H9 (cell line): ENCODE data around the gene SRA1. TPM values are rescaled to one million over a fixed set of nuclear protein-coding genes. Genes with fewer than 3 reads are reported as not detected.

Experiments
- DNase-seq: peaks from one replicate; pipeline ENCODE4 v3.0.0-alpha.2; 2017
- H2AFZ ChIP-seq: one replicate; pipeline ENCODE4 v1.6.1; 2013; ENCODE audit warnings: mild to moderate bottlenecking, low read length, control low read depth, moderate library complexity
- H2AK5ac ChIP-seq: 2 replicates; pipeline ENCODE4 v1.6.1; 2013; ENCODE audit warnings: low read length, control low read depth, mixed read lengths; ENCODE audit not compliant: insufficient read length
- H2BK120ac ChIP-seq: one replicate; pipeline ENCODE4 v1.6.1; 2013; ENCODE audit warnings: low read depth, mild to moderate bottlenecking, low read length, control low read depth, inconsistent platforms; ENCODE audit not compliant: poor library complexity, severe bottlenecking
- H2BK12ac ChIP-seq: 2 replicates; pipeline ENCODE4 v1.6.1; 2013; ENCODE audit warnings: low read length, control low read depth, mixed read lengths, low read depth; ENCODE audit not compliant: insufficient read length
- H2BK15ac ChIP-seq: 2 replicates; pipeline ENCODE4 v1.6.1; 2013; ENCODE audit warnings: low read depth, low read length, control low read depth
- H2BK20ac ChIP-seq: one replicate; pipeline ENCODE4 v1.6.1; 2013; ENCODE audit warnings: low read depth, mild to moderate bottlenecking, low read length, control low read depth, inconsistent platforms; ENCODE audit not compliant: poor library complexity, severe bottlenecking
- H2BK5ac ChIP-seq: 2 replicates; pipeline ENCODE4 v1.6.1; 2013; ENCODE audit warnings: low read length, control low read depth, mixed read lengths; ENCODE audit not compliant: insufficient read length
- H3K14ac ChIP-seq: 2 replicates; pipeline ENCODE4 v1.6.1; 2013; ENCODE audit warnings: low read length, control low read depth; ENCODE audit not compliant: insufficient read depth
- H3K18ac ChIP-seq: 2 replicates; pipeline ENCODE4 v1.6.1; 2013; ENCODE audit warnings: low read depth, mild to moderate bottlenecking, mixed read lengths, low read length, control low read depth; ENCODE audit not compliant: insufficient read length
- H3K23ac ChIP-seq: 2 replicates; pipeline ENCODE4 v1.6.1; 2013; ENCODE audit warnings: low read length, control low read depth, mixed read lengths, low read depth; ENCODE audit not compliant: insufficient read length
- H3K23me2 ChIP-seq: 2 replicates; pipeline ENCODE4 v1.6.1; 2013; ENCODE audit warnings: low read depth, mild to moderate bottlenecking, mixed read lengths, low read length, control low read depth; ENCODE audit not compliant: insufficient read length, poor library complexity, severe bottlenecking
- H3K27ac ChIP-seq: 2 replicates; pipeline ENCODE4 v1.5.1; 2013; ENCODE audit warnings: low read length, control low read depth, mixed read lengths, low read depth; ENCODE audit not compliant: insufficient read length
- H3K27me3 ChIP-seq: 2 replicates; pipeline ENCODE4 v1.6.1; 2013; ENCODE audit warnings: low read length, control low read depth, inconsistent platforms; ENCODE audit not compliant: insufficient read depth
- H3K4ac ChIP-seq: 2 replicates; pipeline ENCODE4 v1.6.1; 2013; ENCODE audit warnings: low read depth, mild to moderate bottlenecking, control low read depth, inconsistent platforms, low read length, moderate library complexity
- H3K4me1 ChIP-seq: 2 replicates; pipeline ENCODE4 v1.6.1; 2013; ENCODE audit warnings: low read length, control low read depth, inconsistent platforms; ENCODE audit not compliant: insufficient read depth
- H3K4me2 ChIP-seq: 2 replicates; pipeline ENCODE4 v1.6.1; 2013; ENCODE audit warnings: low read length, control low read depth, mixed read lengths; ENCODE audit not compliant: insufficient read length, insufficient read depth
- H3K56ac ChIP-seq: 2 replicates; pipeline ENCODE4 v1.6.1; 2013; ENCODE audit warnings: low read depth, mild to moderate bottlenecking, mixed read lengths, low read length, control low read depth; ENCODE audit not compliant: insufficient read length
- H3K79me1 ChIP-seq: 2 replicates; pipeline ENCODE4 v1.6.1; 2013; ENCODE audit warnings: low read depth, mild to moderate bottlenecking, moderate library complexity, low read length, control low read depth, inconsistent platforms; ENCODE audit not compliant: insufficient read depth, poor library complexity, severe bottlenecking
- H3K79me2 ChIP-seq: 2 replicates; pipeline ENCODE4 v1.6.1; 2013; ENCODE audit warnings: low read length, control low read depth, inconsistent platforms; ENCODE audit not compliant: insufficient read depth
- H3K9ac ChIP-seq: 2 replicates; pipeline ENCODE4 v1.6.1; 2013; ENCODE audit warnings: low read length, control low read depth, mixed read lengths; ENCODE audit not compliant: insufficient read length; ENCODE audit errors: extremely low read depth
- H3K9me3 ChIP-seq: one replicate; pipeline ENCODE4 v1.6.1; 2013; ENCODE audit warnings: low read depth, low read length, inconsistent platforms; ENCODE audit not compliant: control insufficient read depth
- H3T11ph ChIP-seq: one replicate; pipeline ENCODE4 v1.6.1; 2013; ENCODE audit warnings: mild to moderate bottlenecking, low read length, control low read depth, inconsistent platforms
- H4K20me1 ChIP-seq: one replicate; pipeline ENCODE4 v1.6.1; 2013; ENCODE audit not compliant: control insufficient read depth, insufficient read length, insufficient read depth
- H4K5ac ChIP-seq: 2 replicates; pipeline ENCODE4 v1.6.1; 2013; ENCODE audit warnings: low read depth, mild to moderate bottlenecking, mixed read lengths, low read length, control low read depth; ENCODE audit not compliant: insufficient read length
- H4K8ac ChIP-seq: replicated peaks from 2 replicates; pipeline ENCODE4 v1.6.1; 2013; ENCODE audit warnings: low read length, control low read depth, mixed read lengths, low read depth; ENCODE audit not compliant: insufficient read length
- H4K91ac ChIP-seq: 2 replicates; pipeline ENCODE4 v1.6.1; 2013; ENCODE audit warnings: low read depth, mild to moderate bottlenecking, moderate library complexity, mixed read lengths, low read length, control low read depth; ENCODE audit not compliant: insufficient read length
- H3K27ac Mint-ChIP-seq, 3 experiments: 2 replicates in 2 of 3; 3 replicates in 1 of 3; pipeline ENCODE4 v1.8.0; 2020 to 2021; ENCODE audit warnings: mixed read lengths in 3 of 3, mild to moderate bottlenecking in 1 of 3, moderate library complexity in 1 of 3
- H3K27me3 Mint-ChIP-seq: 2 replicates; pipeline ENCODE4 v1.8.0; 2021; ENCODE audit warnings: low read depth, mild to moderate bottlenecking, moderate library complexity, mixed read lengths
- H3K36me3 Mint-ChIP-seq, 3 experiments: 2 replicates in 2 of 3; 3 replicates in 1 of 3; pipeline ENCODE4 v1.8.0; 2020 to 2021; ENCODE audit warnings: low read depth in 3 of 3, mixed read lengths in 3 of 3; ENCODE audit not compliant: insufficient read depth in 1 of 3
- H3K4me1 Mint-ChIP-seq, 2 experiments: 2 replicates each; pipeline ENCODE4 v1.8.0; 2020; ENCODE audit warnings: mixed read lengths in 2 of 2
- H3K4me3 Mint-ChIP-seq, 2 experiments: 2 replicates in 1 of 2; 3 replicates in 1 of 2; pipeline ENCODE4 v1.8.0; 2020 to 2021; ENCODE audit warnings: mild to moderate bottlenecking in 2 of 2, mixed read lengths in 2 of 2, moderate library complexity in 1 of 2
- H3K9me3 Mint-ChIP-seq, 2 experiments: 2 replicates in 1 of 2; 3 replicates in 1 of 2; pipeline ENCODE4 v1.8.0; 2020; ENCODE audit warnings: mild to moderate bottlenecking in 2 of 2, mixed read lengths in 2 of 2, moderate library complexity in 1 of 2
- WGBS: extraction: QIAGEN DNeasy Blood & Tissue Kit; methylation state at CpG from one replicate; pipeline ENCODE4 v1.1.7; 2013; ENCODE audit warnings: missing lambda C conversion rate, low lambda C conversion rate, mixed read lengths; ENCODE audit not compliant: insufficient read length; ENCODE audit errors: extremely low coverage; 5-methylcytosine and 5-hydroxymethylcytosine counted together
- microRNA-seq: library from miRNA; unstranded; fragments of <30 nt; microRNA quantifications from one replicate; pipeline ENCODE4, GENCODE V29; 2020; ENCODE audit warnings: borderline microRNAs expressed
- total RNA-seq: library from RNA; stranded (reverse); gene quantifications from 2 replicates; pipeline ENCODE4 v1.2.1, GENCODE V29; 2021
- TF ChIP-seq, protein P1 (sequence below): fragments of 200-600 bp; sonication (generic); conservative IDR thresholded peaks from 3 replicates; pipeline ENCODE4 v1.8.0; 2021; ENCODE audit warnings: antibody characterized with exemption, mild to moderate bottlenecking

SRA1 gene
- total RNA-seq, 1 experiment from 2014 or later = 49.3 TPM

DNA sequence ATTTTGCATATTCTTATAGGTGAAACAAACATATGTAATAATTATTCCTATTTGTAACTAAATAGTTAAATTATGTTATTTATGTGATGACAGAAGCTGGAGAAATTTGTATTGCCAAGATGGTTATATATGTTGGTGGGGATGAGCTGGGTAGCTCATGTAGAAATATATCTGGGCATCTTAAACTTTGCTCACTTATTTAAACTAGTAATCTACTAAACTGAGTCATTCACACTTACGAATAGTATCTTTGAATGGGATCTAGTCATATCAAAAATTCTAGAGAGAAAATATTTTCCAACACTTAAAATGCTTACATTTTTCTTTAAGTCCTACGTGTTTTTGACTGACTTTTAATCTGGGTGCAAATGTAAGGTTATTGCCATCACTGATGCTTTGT, 54.4 kb downstream of the SRA1 start:
- no peak overlapping the region for H2BK20ac ChIP-seq
- WGBS = no CpG with 5 or more reads among the region's 2 CpGs
- no peak overlapping the region for H4K91ac ChIP-seq
- no peaks in the 10 kb centered on the region for H3K27me3 ChIP-seq
- H3K27ac ChIP-seq = no peak overlapping the region
- TF ChIP-seq, protein P1, sequence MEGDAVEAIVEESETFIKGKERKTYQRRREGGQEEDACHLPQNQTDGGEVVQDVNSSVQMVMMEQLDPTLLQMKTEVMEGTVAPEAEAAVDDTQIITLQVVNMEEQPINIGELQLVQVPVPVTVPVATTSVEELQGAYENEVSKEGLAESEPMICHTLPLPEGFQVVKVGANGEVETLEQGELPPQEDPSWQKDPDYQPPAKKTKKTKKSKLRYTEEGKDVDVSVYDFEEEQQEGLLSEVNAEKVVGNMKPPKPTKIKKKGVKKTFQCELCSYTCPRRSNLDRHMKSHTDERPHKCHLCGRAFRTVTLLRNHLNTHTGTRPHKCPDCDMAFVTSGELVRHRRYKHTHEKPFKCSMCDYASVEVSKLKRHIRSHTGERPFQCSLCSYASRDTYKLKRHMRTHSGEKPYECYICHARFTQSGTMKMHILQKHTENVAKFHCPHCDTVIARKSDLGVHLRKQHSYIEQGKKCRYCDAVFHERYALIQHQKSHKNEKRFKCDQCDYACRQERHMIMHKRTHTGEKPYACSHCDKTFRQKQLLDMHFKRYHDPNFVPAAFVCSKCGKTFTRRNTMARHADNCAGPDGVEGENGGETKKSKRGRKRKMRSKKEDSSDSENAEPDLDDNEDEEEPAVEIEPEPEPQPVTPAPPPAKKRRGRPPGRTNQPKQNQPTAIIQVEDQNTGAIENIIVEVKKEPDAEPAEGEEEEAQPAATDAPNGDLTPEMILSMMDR = no peak
- no peak for DNase-seq
- no peak overlapping the region for H2AFZ ChIP-seq
- H3K9ac ChIP-seq = no peak overlapping the region
- no peak overlapping the region for H3T11ph ChIP-seq
- H3K4me1 ChIP-seq = no peaks in the 10 kb centered on the region
- Mint-ChIP-seq H3K27me3 (no peaks in the 10 kb centered on the region), H3K4me1 (no peaks in the 10 kb centered on the region), H3K9me3 (no peaks in the 10 kb centered on the region), H3K4me3 (no peak overlapping the region), H3K36me3 (peaks cover 11 to 38% (median 32%) of the 10 kb centered on the region in 3 experiments; a peak in 6 of 7 replicates), H3K27ac (no peak overlapping the region)
- no peaks in the 10 kb centered on the region for H3K9me3 ChIP-seq
- no peaks in the 10 kb centered on the region for H4K20me1 ChIP-seq
- no peaks in the 10 kb centered on the region for H3K79me2 ChIP-seq
- no peak overlapping the region for H3K14ac ChIP-seq
- no peak overlapping the region for H2BK12ac ChIP-seq
- no peak overlapping the region for H2BK5ac ChIP-seq
- no peak overlapping the region for H4K8ac ChIP-seq
- H2BK120ac ChIP-seq = no peak overlapping the region
- no peak overlapping the region for H4K5ac ChIP-seq
- H3K23ac ChIP-seq = no peak overlapping the region
- H3K4ac ChIP-seq = no peak overlapping the region
- no peak overlapping the region for H3K4me2 ChIP-seq
- no peaks in the 10 kb centered on the region for H3K23me2 ChIP-seq
- no peaks in the 10 kb centered on the region for H3K79me1 ChIP-seq
- H3K56ac ChIP-seq = no peak overlapping the region
- no peak overlapping the region for H2BK15ac ChIP-seq
- H2AK5ac ChIP-seq = no peak overlapping the region
- no peak overlapping the region for H3K18ac ChIP-seq

Small RNAs within 50 kb of the gene (microRNA-seq; reads per million reads assigned to microRNA genes)
- not detected for gene MIR6831

Other genes with a start within 250 kb of the SRA1 start
- gene HBEGF, start 210.9 kb downstream of the SRA1 start, total RNA-seq = 2.4 and 2.5 TPM in 2 replicates
- 0.07 TPM in 1 of 2 replicates, not detected in the other for gene SLC4A9, start 197.3 kb downstream of the SRA1 start, total RNA-seq
- gene ANKHD1, start 155.6 kb downstream of the SRA1 start, total RNA-seq = 102 and 105 TPM in 2 replicates
- 7.7 and 10.1 TPM in 2 replicates for gene EIF4EBP3, start 9.8 kb downstream of the SRA1 start, total RNA-seq
- 23.8 and 23.9 TPM in 2 replicates for gene APBB3, start 7.1 kb upstream of the SRA1 start, total RNA-seq
- 92.0 and 92.3 TPM in 2 replicates for gene SLC35A4, start 7.4 kb upstream of the SRA1 start, total RNA-seq
- 0.13 TPM in 1 of 2 replicates, not detected in the other for gene CD14, start 75.7 kb upstream of the SRA1 start, total RNA-seq
- gene TMCO6, start 82.0 kb upstream of the SRA1 start, total RNA-seq = 37.3 and 39.3 TPM in 2 replicates
- 84.9 and 86.6 TPM in 2 replicates for gene NDUFA2, start 90.2 kb upstream of the SRA1 start, total RNA-seq
- gene IK, start 90.4 kb upstream of the SRA1 start, total RNA-seq = 75.2 and 79.3 TPM in 2 replicates
- 24.7 and 26.6 TPM in 2 replicates for gene WDR55, start 107.4 kb upstream of the SRA1 start, total RNA-seq
- gene DND1, start 116.1 kb upstream of the SRA1 start, total RNA-seq = 2.3 and 2.4 TPM in 2 replicates
- gene HARS1, start 133.9 kb upstream of the SRA1 start, total RNA-seq = 70.2 and 76.3 TPM in 2 replicates
- gene HARS2, start 134.0 kb upstream of the SRA1 start, total RNA-seq = 20.2 and 20.5 TPM in 2 replicates
- gene ZMAT2, start 143.0 kb upstream of the SRA1 start, total RNA-seq = 61.0 and 61.8 TPM in 2 replicates
- 0.44 and 0.61 TPM in 2 replicates for gene PCDHA1, start 228.7 kb upstream of the SRA1 start, total RNA-seq
- gene PCDHA2, start 237.4 kb upstream of the SRA1 start, total RNA-seq = 0.18 and 0.20 TPM in 2 replicates
- gene PCDHA3, start 243.6 kb upstream of the SRA1 start, total RNA-seq = 0.20 TPM in 1 of 2 replicates, not detected in the other
- 3.5 and 3.9 TPM in 2 replicates for gene PCDHA4, start 249.6 kb upstream of the SRA1 start, total RNA-seq